CD4-positive, alpha-beta T cell (primary cell): ENCODE results near the gene TRIM40. TPM values are rescaled to one million over a fixed set of nuclear protein-coding genes. Genes with fewer than 3 reads are reported as not detected.

Experiments used
- ATAC-seq: fragments of 200-7000 bp; cut with Tn5 transposase; one replicate; pipeline ENCODE4 v1.10.0; 2022; ENCODE audit warnings: mild to moderate bottlenecking; ENCODE audit not compliant: poor library complexity
- CTCF ChIA-PET: fragments of 350-600 bp; sonication (Branson Sonifier 250); formaldehyde crosslinking; loops from one replicate; lab custom pipeline; 2021; ENCODE audit warnings: antibody characterized with exemption, inconsistent platforms; lab: Charles Lee
- POLR2A ChIA-PET: fragments of 350-600 bp; sonication (Branson Sonifier 250); formaldehyde crosslinking; loops from one replicate; lab custom pipeline; 2021; ENCODE audit warnings: antibody characterized with exemption, inconsistent platforms; lab: Charles Lee
- DNase-seq, 14 experiments: peaks; one replicate each; pipeline ENCODE4 v3.0.0-alpha.2; 2013 to 2020; ENCODE audit warnings: mixed read lengths in 2 of 14
- H3K27ac ChIP-seq, 2 donors: one replicate each; pipeline versions ENCODE4 v1.5.1 to v1.7.0; 2013; ENCODE audit warnings: low read length in 2 of 2, low read depth in 1 of 2, mild to moderate bottlenecking in 1 of 2
- H3K27me3 ChIP-seq, 2 experiments: 1 replicate in 1 of 2; 2 replicates in 1 of 2; pipeline versions ENCODE4 v1.6.1 to v1.7.0; 2013; ENCODE audit warnings: low read length in 2 of 2, control low read depth in 1 of 2, mild to moderate bottlenecking in 1 of 2, moderate library complexity in 1 of 2; ENCODE audit not compliant: insufficient read depth in 2 of 2, control insufficient read depth in 1 of 2
- H3K36me3 ChIP-seq: one replicate; pipeline ENCODE4 v1.6.1; 2013; ENCODE audit warnings: low read length, control low read depth; ENCODE audit not compliant: insufficient read depth
- H3K4me1 ChIP-seq: one replicate; pipeline ENCODE4 v1.6.1; 2013; ENCODE audit warnings: low read length, control low read depth; ENCODE audit not compliant: insufficient read depth
- H3K4me3 ChIP-seq: one replicate; pipeline ENCODE4 v1.5.1; 2013; ENCODE audit warnings: mild to moderate bottlenecking, low read length, moderate library complexity
- H3K9me3 ChIP-seq, 2 experiments: 1 replicate in 1 of 2; 2 replicates in 1 of 2; pipeline versions ENCODE4 v1.6.1 to v1.7.0; 2013; ENCODE audit warnings: low read length in 2 of 2, mild to moderate bottlenecking in 2 of 2, control low read depth in 1 of 2, moderate library complexity in 1 of 2; ENCODE audit not compliant: control insufficient read depth in 1 of 2, insufficient read depth in 1 of 2
- H3K27ac Mint-ChIP-seq: one replicate; pipeline ENCODE4 v1.8.0; 2020; ENCODE audit warnings: mixed read lengths
- H3K27me3 Mint-ChIP-seq: one replicate; pipeline ENCODE4 v1.8.0; 2021; ENCODE audit warnings: mixed read lengths
- H3K36me3 Mint-ChIP-seq: one replicate; pipeline ENCODE4 v1.8.0; 2021; ENCODE audit warnings: low read depth, mixed read lengths
- H3K4me1 Mint-ChIP-seq: one replicate; pipeline ENCODE4 v1.8.0; 2021; ENCODE audit warnings: low read depth, mixed read lengths
- H3K4me3 Mint-ChIP-seq: one replicate; pipeline ENCODE4 v1.8.0; 2020; ENCODE audit warnings: mild to moderate bottlenecking, mixed read lengths
- H3K9me3 Mint-ChIP-seq: one replicate; pipeline ENCODE4 v1.8.0; 2020; ENCODE audit warnings: mixed read lengths
- intact Hi-C, 2 experiments: fragments of 100-400 bp; cut with DNase I in 1 of 2; cut with micrococcal nuclease in 1 of 2; formaldehyde crosslinking; loops; one replicate each; pipeline versions ENCODE4 v1.15.1 to v1.9.0; 2023 to 2025; cut with DNase I, micrococcal nuclease
- total RNA-seq, 174 experiments: library from RNA in 2 of 174; stranded (reverse) in 2 of 174; gene quantifications; one replicate each; pipeline ENCODE4 v1.2.3 and lab custom pipeline; 2021 to 2026
- TF ChIP-seq, protein P1 (sequence below): fragments of 200-600 bp; IDR thresholded peaks from one replicate; pipeline ENCODE4 v1.8.0; 2022; ENCODE audit warnings: antibody characterized with exemption, mild to moderate bottlenecking

Gene TRIM40
- total RNA-seq, 2 experiments from 2014 or later = not detected

DNA sequence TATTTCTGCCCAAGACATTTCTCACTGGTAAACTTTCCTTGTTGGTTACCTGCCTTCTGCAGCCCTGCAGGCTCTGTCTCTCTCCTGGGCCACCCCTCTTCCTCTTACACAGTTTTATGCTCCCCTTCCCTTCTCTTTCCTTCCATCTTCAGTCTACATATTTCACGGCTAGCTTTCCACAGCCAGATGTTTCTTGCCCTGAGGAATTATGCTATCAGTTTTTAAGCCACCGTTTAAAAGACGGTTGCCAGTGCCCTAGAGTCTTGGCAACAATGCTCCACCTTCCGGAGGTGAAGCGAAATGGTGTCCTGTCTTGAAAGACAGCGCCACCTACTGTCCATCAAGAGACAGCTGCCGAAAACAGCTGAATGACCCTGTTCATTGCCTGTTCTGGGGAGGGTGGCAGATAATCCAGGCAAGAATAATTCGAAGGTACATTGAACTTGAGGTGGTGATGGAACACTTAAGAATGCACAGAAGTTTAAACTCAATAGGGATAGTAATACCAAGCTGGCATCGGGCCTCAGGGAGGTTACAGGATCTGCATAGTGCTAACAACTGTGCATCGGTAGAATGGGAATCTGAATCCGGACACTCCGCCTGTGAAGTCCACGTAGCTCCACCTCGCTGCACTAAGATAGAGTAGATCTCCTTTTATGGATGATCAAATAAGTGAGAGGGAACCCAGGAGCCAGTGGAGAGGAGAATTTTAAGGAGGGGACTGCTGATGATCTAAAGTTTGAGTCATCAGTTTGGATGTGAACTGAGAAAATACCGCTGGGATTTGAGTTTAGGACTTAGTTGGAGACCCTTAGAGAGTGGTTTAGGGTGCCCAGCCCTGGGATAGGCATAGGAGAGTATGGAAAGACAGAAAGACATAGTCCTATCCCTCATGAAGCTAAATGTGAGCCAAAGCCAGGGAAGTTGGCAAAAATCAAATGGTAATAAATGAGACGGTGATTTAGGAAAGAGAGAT, 4.8 kb upstream of the TRIM40 start:
- Mint-ChIP-seq H3K27ac (no peak overlapping the region), H3K4me3 (no peak overlapping the region), H3K36me3 (no peaks in the 10 kb centered on the region), H3K9me3 (no peaks in the 10 kb centered on the region), H3K27me3 (peaks cover 71% of the 10 kb centered on the region), H3K4me1 (peaks cover 5% of the 10 kb centered on the region)
- Histone ChIP-seq H3K4me1 (peaks cover 13% of the 10 kb centered on the region), H3K27ac (no peak overlapping the region), H3K27me3 (peaks cover 37 to 58% of the 10 kb centered on the region in 2 experiments), H3K4me3 (no peak overlapping the region), H3K36me3 (no peaks in the 10 kb centered on the region), H3K9me3 (peaks cover 0 to 8% of the 10 kb centered on the region in 2 experiments)
- DNase-seq = peak; percentile 45 to 92 (median 60)
- ChIA-PET CTCF (interaction anchor here (0.5 to 8.2 kb wide), 25 partner anchors 8 to 1270 kb away, joined by 3 to 198 read pairs (median 4); partner anchors contain the start of genes POLR1H and PPP1R11), POLR2A (interaction anchor here (1.0 to 2.2 kb wide), 5 partner anchors 28 to 194 kb away, joined by 3 to 22 read pairs (median 4); partner anchors contain the start of gene PPP1R11)
- intact Hi-C loops = loop anchor here (1.0 to 2.0 kb wide), 2 partner anchors 28 to 282 kb away; no protein-coding TSS in a partner anchor
- peak; percentile 98 for ATAC-seq
- TF ChIP-seq, protein P1, sequence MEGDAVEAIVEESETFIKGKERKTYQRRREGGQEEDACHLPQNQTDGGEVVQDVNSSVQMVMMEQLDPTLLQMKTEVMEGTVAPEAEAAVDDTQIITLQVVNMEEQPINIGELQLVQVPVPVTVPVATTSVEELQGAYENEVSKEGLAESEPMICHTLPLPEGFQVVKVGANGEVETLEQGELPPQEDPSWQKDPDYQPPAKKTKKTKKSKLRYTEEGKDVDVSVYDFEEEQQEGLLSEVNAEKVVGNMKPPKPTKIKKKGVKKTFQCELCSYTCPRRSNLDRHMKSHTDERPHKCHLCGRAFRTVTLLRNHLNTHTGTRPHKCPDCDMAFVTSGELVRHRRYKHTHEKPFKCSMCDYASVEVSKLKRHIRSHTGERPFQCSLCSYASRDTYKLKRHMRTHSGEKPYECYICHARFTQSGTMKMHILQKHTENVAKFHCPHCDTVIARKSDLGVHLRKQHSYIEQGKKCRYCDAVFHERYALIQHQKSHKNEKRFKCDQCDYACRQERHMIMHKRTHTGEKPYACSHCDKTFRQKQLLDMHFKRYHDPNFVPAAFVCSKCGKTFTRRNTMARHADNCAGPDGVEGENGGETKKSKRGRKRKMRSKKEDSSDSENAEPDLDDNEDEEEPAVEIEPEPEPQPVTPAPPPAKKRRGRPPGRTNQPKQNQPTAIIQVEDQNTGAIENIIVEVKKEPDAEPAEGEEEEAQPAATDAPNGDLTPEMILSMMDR = peak; percentile 100

DNA sequence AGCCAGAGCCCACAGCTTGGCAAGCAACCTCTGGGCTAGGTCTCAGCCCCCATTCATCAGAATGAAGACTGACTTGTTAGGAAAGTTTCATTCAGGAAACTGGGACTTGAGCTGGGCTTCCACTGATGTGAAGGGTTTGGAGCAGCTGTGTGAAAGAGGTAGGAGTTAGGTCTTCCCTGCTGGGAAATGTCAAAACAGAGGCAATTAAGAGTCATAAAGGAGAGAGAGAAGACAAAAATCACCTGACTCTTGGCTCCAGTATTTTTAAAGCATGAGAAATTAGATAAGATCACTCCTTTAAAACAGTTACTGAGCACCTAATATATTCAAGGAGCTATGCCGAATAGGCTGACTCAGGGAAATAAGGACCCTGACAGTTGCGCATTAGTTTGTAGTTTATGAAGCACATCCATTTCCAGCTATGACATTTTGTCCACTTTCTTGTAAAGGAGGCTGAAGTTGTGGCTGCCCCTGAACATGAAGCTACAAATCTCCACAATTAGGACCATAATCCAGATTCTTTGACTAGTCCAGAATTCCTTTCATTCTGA, 3.9 kb upstream of the TRIM40 start:
- TF ChIP-seq, protein P1 = no peak
- no peak overlapping the region for H3K27ac Mint-ChIP-seq
- Histone ChIP-seq H3K4me1 (peaks cover 13% of the 10 kb centered on the region), H3K9me3 (peaks cover 0 to 8% of the 10 kb centered on the region in 2 experiments), H3K4me3 (no peak overlapping the region), H3K36me3 (no peaks in the 10 kb centered on the region), H3K27me3 (peaks cover 34 to 50% of the 10 kb centered on the region in 2 experiments), H3K27ac (no peak overlapping the region)
- peaks cover 5% of the 10 kb centered on the region for H3K4me1 Mint-ChIP-seq
- H3K4me3 Mint-ChIP-seq = no peak overlapping the region
- ChIA-PET CTCF (interaction anchor here (0.5 to 8.2 kb wide), 7 partner anchors 15 to 481 kb away, joined by 3 to 198 read pairs (median 3); partner anchors contain the start of genes POLR1H and PPP1R11), POLR2A (interaction anchor here (1.5 to 2.2 kb wide), 2 partner anchors 29 to 66 kb away, joined by 4 to 22 read pairs; partner anchors contain the start of gene PPP1R11)
- H3K36me3 Mint-ChIP-seq = no peaks in the 10 kb centered on the region
- no peak for ATAC-seq
- peaks cover 66% of the 10 kb centered on the region for H3K27me3 Mint-ChIP-seq
- no peak for DNase-seq
- no peaks in the 10 kb centered on the region for H3K9me3 Mint-ChIP-seq
- intact Hi-C loops = loop anchor here (1.0 to 2.0 kb wide), 2 partner anchors 29 to 283 kb away; no protein-coding TSS in a partner anchor

DNA sequence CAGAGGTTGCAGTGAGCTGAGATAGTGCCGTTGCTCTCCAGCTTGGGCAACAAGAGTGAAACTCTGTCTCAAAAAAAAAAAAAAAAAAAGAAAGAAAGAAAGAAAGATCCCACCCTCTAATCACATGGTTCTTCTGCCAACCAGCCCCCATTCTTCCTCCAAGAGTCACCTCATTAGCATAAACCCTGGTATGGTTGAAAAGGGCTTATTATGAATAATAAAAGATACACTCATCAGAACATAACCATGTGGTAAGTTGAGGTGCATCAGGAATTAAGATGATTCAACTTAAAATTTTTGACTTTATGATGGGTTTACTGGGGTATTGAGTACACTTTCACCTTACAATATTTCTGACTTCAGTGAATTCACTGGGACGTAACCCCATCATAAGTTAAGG, 793 bp upstream of the TRIM40 start:
- no peak for ATAC-seq
- no peaks in the 10 kb centered on the region for H3K36me3 ChIP-seq
- intact Hi-C loops = no loop called here
- Mint-ChIP-seq H3K27ac (no peak overlapping the region), H3K27me3 (peaks cover 55% of the 10 kb centered on the region), H3K4me1 (peaks cover 5% of the 10 kb centered on the region), H3K9me3 (no peaks in the 10 kb centered on the region), H3K4me3 (no peak overlapping the region), H3K36me3 (no peaks in the 10 kb centered on the region)
- H3K27ac ChIP-seq = no peak overlapping the region
- CTCF ChIA-PET = interaction anchor here (8.2 kb wide), 1 partner anchor 32 kb away, joined by 198 read pairs; no protein-coding TSS in a partner anchor
- no peak for DNase-seq
- no peaks in the 10 kb centered on the region for H3K9me3 ChIP-seq
- POLR2A ChIA-PET = no interaction called here
- TF ChIP-seq, protein P1 = no peak
- no peak overlapping the region for H3K4me3 ChIP-seq
- peaks cover 15 to 23% of the 10 kb centered on the region in 2 experiments for H3K27me3 ChIP-seq
- H3K4me1 ChIP-seq = peaks cover 7% of the 10 kb centered on the region
